GM19395 (cell line): Measurements from ENCODE around the gene ENO3.

ENCODE experiments used
- ATAC-seq: cut with Tn5 transposase; IDR thresholded peaks from one replicate; pipeline ENCODE4 v1.9.1; 2021; ENCODE audit warnings: mild to moderate bottlenecking, moderate library complexity; ENCODE audit not compliant: unreplicated experiment

Gene ENO3

DNA sequence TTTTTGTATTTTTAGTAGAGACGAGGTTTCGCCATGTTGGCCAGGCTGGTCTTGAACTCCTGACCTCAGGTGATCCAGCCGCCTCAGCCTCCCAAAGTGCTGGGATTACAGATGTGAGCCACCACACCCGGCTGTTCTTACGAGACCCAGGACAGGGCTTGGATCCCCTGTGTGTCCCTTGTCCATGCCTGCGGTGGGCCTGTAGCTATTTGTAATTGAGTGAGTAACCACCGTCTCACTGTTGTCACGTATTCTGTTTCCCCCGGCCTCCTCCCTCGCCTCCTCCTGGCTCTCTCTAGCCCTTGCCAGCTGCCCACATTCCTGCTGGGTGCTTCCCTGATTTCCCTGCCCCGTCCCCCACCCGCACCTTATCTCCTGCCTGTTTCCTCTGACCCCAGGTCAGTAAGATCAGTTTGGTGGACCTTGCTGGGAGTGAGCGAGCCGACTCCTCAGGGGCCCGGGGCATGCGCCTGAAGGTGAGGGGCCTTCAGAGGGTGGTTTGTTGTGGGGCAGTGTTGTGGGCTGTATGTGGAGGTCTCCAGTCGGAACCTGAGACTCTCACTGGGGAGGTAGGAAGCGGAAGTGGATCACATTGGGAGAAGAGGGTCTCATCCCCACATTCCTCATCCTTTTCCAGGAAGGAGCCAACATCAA, 52.4 kb downstream of the ENO3 start:
- ATAC-seq = no peak
